Liver (tissue), 3 donors: ENCODE data around the gene SCAND1.

Source experiments
- ATF3 ChIP-seq: IDR thresholded peaks from 2 replicates; pipeline ENCODE4 v1.6.1; 2016; ENCODE audit warnings: antibody characterized with exemption
- CTCF ChIP-seq: fragments of 150-350 bp; IDR thresholded peaks from 2 replicates; pipeline ENCODE4 v1.5.1; 2017; ENCODE audit warnings: improper control_type of control experiment, low read depth, low read length; ENCODE audit not compliant: missing input control
- FOXA1 ChIP-seq: IDR thresholded peaks from 2 replicates; pipeline ENCODE4 v1.6.1; 2016; ENCODE audit warnings: antibody characterized with exemption
- REST ChIP-seq: IDR thresholded peaks from 2 replicates; pipeline ENCODE4 v1.6.1; 2016; ENCODE audit warnings: antibody characterized with exemption, mild to moderate bottlenecking
- donor health status: healthy.
- donor health status: healthy.

GRCh38 chr20:35941620-35942019 lies 12.7 kb downstream of the SCAND1 start:
- TF ChIP-seq FOXA1 (no peak), CTCF (no peak), ATF3 (no peak), REST (no peak)
